ENCODE measurements around the gene RASA1.

The RASA1 gene

DNA sequence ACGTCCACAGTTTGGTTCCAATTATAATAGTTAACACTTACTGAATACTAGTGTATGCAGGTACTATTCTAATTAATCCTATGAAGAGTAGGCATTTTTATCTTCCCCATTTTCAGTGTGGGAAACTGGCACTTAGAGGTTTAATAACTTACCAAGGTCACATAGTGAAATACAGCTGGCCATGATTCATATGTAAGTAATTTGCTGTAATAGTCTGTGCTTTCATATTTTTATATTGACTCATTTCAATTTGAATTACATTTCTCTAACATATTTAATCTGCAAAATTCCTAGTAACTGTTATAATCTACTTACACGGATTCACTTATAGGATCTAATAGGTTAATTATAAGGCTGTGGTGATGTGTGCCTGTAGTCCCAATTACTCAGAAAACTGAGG is 125.6 kb downstream of the RASA1 start:
- no peak for DNase-seq (ENCODE audit: low spot score)
- Histone ChIP-seq H3K27me3 (ENCODE audit: control insufficient read depth in 3 of 3, insufficient read depth in 3 of 3, low read depth in 1 of 3, low read length in 3 of 3) (no peaks in the 10 kb centered on the region), H3K79me1 (ENCODE audit: low read depth, low read length) (no peaks in the 10 kb centered on the region), H3K23ac (ENCODE audit: low read depth, low read length, poor library complexity) (no peak overlapping the region), H4K91ac (ENCODE audit: low read depth, low read length, poor library complexity) (no peak overlapping the region), H3K4ac (ENCODE audit: low read length) (no peak overlapping the region), H4K8ac (ENCODE audit: low read depth, low read length) (no peak overlapping the region), H2AFZ (ENCODE audit: low read length) (no peak overlapping the region), H3K9me3 (replicated peaks in 1 of 2; ENCODE audit: control insufficient read depth in 2 of 2, insufficient read depth in 1 of 2, low read depth in 1 of 2, low read length in 2 of 2) (no peaks in the 10 kb centered on the region), H3K36me3 (replicated peaks in 1 of 2; ENCODE audit: control insufficient read depth in 2 of 2, insufficient read depth in 2 of 2, low read length in 2 of 2) (peaks cover 21 to 100% of the 10 kb centered on the region in 2 donors), H3K4me3 (ENCODE audit: low read length in 2 of 2) (no peak overlapping the region), H3K27ac (replicated peaks; ENCODE audit: low read length) (no peak overlapping the region), H3K4me2 (ENCODE audit: insufficient read depth, low read length, poor library complexity, severe bottlenecking) (no peak overlapping the region), H2BK5ac (ENCODE audit: low read length) (no peak overlapping the region), H2BK12ac (ENCODE audit: low read length) (no peak overlapping the region), H3K18ac (ENCODE audit: low read length) (no peak overlapping the region), H2BK120ac (ENCODE audit: low read depth, low read length) (no peak overlapping the region), H3K9ac (ENCODE audit: low read depth, low read length, poor library complexity) (no peak overlapping the region), H2AK5ac (ENCODE audit: low read depth, low read length) (no peak overlapping the region), H3K4me1 (ENCODE audit: control insufficient read depth in 2 of 2, insufficient read depth in 1 of 2, low read depth in 1 of 2, low read length in 2 of 2) (no peaks in the 10 kb centered on the region), H2BK15ac (ENCODE audit: low read length) (no peak overlapping the region), H3K14ac (ENCODE audit: low read length) (no peak overlapping the region)
- WGBS, 2 donors (ENCODE audit: extremely low coverage in 2 of 2, insufficient read length in 2 of 2, insufficient replicate concordance in 1 of 2), result no CpG with 5 or more reads among the region's 2 CpGs

- Histone ChIP-seq H3K14ac (ENCODE audit: low read length) (no peak overlapping the region), H2BK120ac (ENCODE audit: low read depth, low read length) (no peak overlapping the region), H3K27ac (replicated peaks; ENCODE audit: low read length) (no peak overlapping the region), H2AK5ac (ENCODE audit: low read depth, low read length) (no peak overlapping the region), H3K23ac (ENCODE audit: low read depth, low read length, poor library complexity) (no peak overlapping the region), H3K9me3 (replicated peaks in 1 of 2; ENCODE audit: control insufficient read depth in 2 of 2, insufficient read depth in 1 of 2, low read depth in 1 of 2, low read length in 2 of 2) (no peaks in the 10 kb centered on the region), H2AFZ (ENCODE audit: low read length) (no peak overlapping the region), H4K8ac (ENCODE audit: low read depth, low read length) (no peak overlapping the region), H3K18ac (ENCODE audit: low read length) (no peak overlapping the region), H3K4me3 (ENCODE audit: low read length in 2 of 2) (no peak overlapping the region), H4K91ac (ENCODE audit: low read depth, low read length, poor library complexity) (no peak overlapping the region), H3K9ac (ENCODE audit: low read depth, low read length, poor library complexity) (no peak overlapping the region), H3K79me1 (ENCODE audit: low read depth, low read length) (no peaks in the 10 kb centered on the region), H3K4me1 (ENCODE audit: control insufficient read depth in 2 of 2, insufficient read depth in 1 of 2, low read depth in 1 of 2, low read length in 2 of 2) (no peaks in the 10 kb centered on the region), H2BK12ac (ENCODE audit: low read length) (no peak overlapping the region), H3K36me3 (replicated peaks in 1 of 2; ENCODE audit: control insufficient read depth in 2 of 2, insufficient read depth in 2 of 2, low read length in 2 of 2) (peaks cover 19 to 99% of the 10 kb centered on the region in 2 donors), H2BK5ac (ENCODE audit: low read length) (no peak overlapping the region), H2BK15ac (ENCODE audit: low read length) (no peak overlapping the region), H3K27me3 (ENCODE audit: control insufficient read depth in 3 of 3, insufficient read depth in 3 of 3, low read depth in 1 of 3, low read length in 3 of 3) (no peaks in the 10 kb centered on the region), H3K4me2 (ENCODE audit: insufficient read depth, low read length, poor library complexity, severe bottlenecking) (no peak overlapping the region), H3K4ac (ENCODE audit: low read length) (no peak overlapping the region)
- WGBS, 2 donors (ENCODE audit: extremely low coverage in 2 of 2, insufficient read length in 2 of 2, insufficient replicate concordance in 1 of 2), result no CpG with 5 or more reads among the region's 3 CpGs
- DNase-seq (ENCODE audit: low spot score), result no peak
These were observed 126.9 kb downstream of the RASA1 start for GRCh38 chr5:87394411-87395165.

GRCh38 chr5:87398981-87399614 is 131.4 kb downstream of the RASA1 start:
- Histone ChIP-seq H3K36me3 (replicated peaks in 1 of 2; ENCODE audit: control insufficient read depth in 2 of 2, insufficient read depth in 2 of 2, low read length in 2 of 2) (peaks cover 15 to 99% of the 10 kb centered on the region in 2 donors), H2AFZ (ENCODE audit: low read length) (no peak overlapping the region), H3K79me1 (ENCODE audit: low read depth, low read length) (no peaks in the 10 kb centered on the region), H4K91ac (ENCODE audit: low read depth, low read length, poor library complexity) (no peak overlapping the region), H2BK120ac (ENCODE audit: low read depth, low read length) (no peak overlapping the region), H3K27ac (replicated peaks; ENCODE audit: low read length) (no peak overlapping the region), H3K4me1 (ENCODE audit: control insufficient read depth in 2 of 2, insufficient read depth in 1 of 2, low read depth in 1 of 2, low read length in 2 of 2) (no peaks in the 10 kb centered on the region), H3K9ac (ENCODE audit: low read depth, low read length, poor library complexity) (no peak overlapping the region), H2AK5ac (ENCODE audit: low read depth, low read length) (no peak overlapping the region), H2BK15ac (ENCODE audit: low read length) (no peak overlapping the region), H3K27me3 (ENCODE audit: control insufficient read depth in 3 of 3, insufficient read depth in 3 of 3, low read depth in 1 of 3, low read length in 3 of 3) (no peaks in the 10 kb centered on the region), H3K4ac (ENCODE audit: low read length) (no peak overlapping the region), H4K8ac (ENCODE audit: low read depth, low read length) (no peak overlapping the region), H3K18ac (ENCODE audit: low read length) (no peak overlapping the region), H3K4me3 (ENCODE audit: low read length in 2 of 2) (no peak overlapping the region), H3K14ac (ENCODE audit: low read length) (no peak overlapping the region), H2BK5ac (ENCODE audit: low read length) (no peak overlapping the region), H3K4me2 (ENCODE audit: insufficient read depth, low read length, poor library complexity, severe bottlenecking) (no peak overlapping the region), H3K23ac (ENCODE audit: low read depth, low read length, poor library complexity) (no peak overlapping the region), H2BK12ac (ENCODE audit: low read length) (no peak overlapping the region), H3K9me3 (replicated peaks in 1 of 2; ENCODE audit: control insufficient read depth in 2 of 2, insufficient read depth in 1 of 2, low read depth in 1 of 2, low read length in 2 of 2) (peaks cover 4 to 6% of the 10 kb centered on the region in 2 donors)
- DNase-seq (ENCODE audit: low spot score), result no peak
- no CpG with 5 or more reads among the region's 5 CpGs for WGBS, 2 donors (ENCODE audit: extremely low coverage in 2 of 2, insufficient read length in 2 of 2, insufficient replicate concordance in 1 of 2)

GRCh38 chr5:87399720-87400119 is 132.0 kb downstream of the RASA1 start:
- H2BK15ac ChIP-seq (ENCODE audit: low read length), result no peak overlapping the region
- H3K79me1 ChIP-seq (ENCODE audit: low read depth, low read length), result no peaks in the 10 kb centered on the region
- H3K4ac ChIP-seq (ENCODE audit: low read length), result no peak overlapping the region

More at GRCh38 chr5:87399720-87400119, 132.0 kb downstream of the RASA1 start:
- H3K36me3 ChIP-seq (replicated peaks in 1 of 2; ENCODE audit: control insufficient read depth in 2 of 2, insufficient read depth in 2 of 2, low read length in 2 of 2), result peaks cover 16 to 99% of the 10 kb centered on the region in 2 donors
- no peak overlapping the region for H4K91ac ChIP-seq (ENCODE audit: low read depth, low read length, poor library complexity)
- H3K4me1 ChIP-seq (ENCODE audit: control insufficient read depth in 2 of 2, insufficient read depth in 1 of 2, low read depth in 1 of 2, low read length in 2 of 2), result no peaks in the 10 kb centered on the region
- H2BK120ac ChIP-seq (ENCODE audit: low read depth, low read length), result no peak overlapping the region
- H4K8ac ChIP-seq (ENCODE audit: low read depth, low read length), result no peak overlapping the region
- no peak for DNase-seq (ENCODE audit: low spot score)
- no peak overlapping the region for H2AK5ac ChIP-seq (ENCODE audit: low read depth, low read length)
- H3K27me3 ChIP-seq (ENCODE audit: control insufficient read depth in 3 of 3, insufficient read depth in 3 of 3, low read depth in 1 of 3, low read length in 3 of 3), result no peaks in the 10 kb centered on the region
- H3K4me3 ChIP-seq (ENCODE audit: low read length in 2 of 2), result no peak overlapping the region
- H3K14ac ChIP-seq (ENCODE audit: low read length), result no peak overlapping the region
- H3K27ac ChIP-seq (replicated peaks; ENCODE audit: low read length), result no peak overlapping the region
- no peak overlapping the region for H3K4me2 ChIP-seq (ENCODE audit: insufficient read depth, low read length, poor library complexity, severe bottlenecking)
- WGBS, 2 donors (ENCODE audit: extremely low coverage in 2 of 2, insufficient read length in 2 of 2, insufficient replicate concordance in 1 of 2), result no CpG with 5 or more reads among the region's 2 CpGs
- H2AFZ ChIP-seq (ENCODE audit: low read length), result no peak overlapping the region
- no peak overlapping the region for H3K23ac ChIP-seq (ENCODE audit: low read depth, low read length, poor library complexity)
- H2BK5ac ChIP-seq (ENCODE audit: low read length), result no peak overlapping the region
- peaks cover 4 to 6% of the 10 kb centered on the region in 2 donors for H3K9me3 ChIP-seq (replicated peaks in 1 of 2; ENCODE audit: control insufficient read depth in 2 of 2, insufficient read depth in 1 of 2, low read depth in 1 of 2, low read length in 2 of 2)
- H2BK12ac ChIP-seq (ENCODE audit: low read length), result no peak overlapping the region
- no peak overlapping the region for H3K18ac ChIP-seq (ENCODE audit: low read length)
- no peak overlapping the region for H3K9ac ChIP-seq (ENCODE audit: low read depth, low read length, poor library complexity)
